ENCODE measurements around the gene SART1. TPM values are rescaled to one million over a fixed set of nuclear protein-coding genes. Genes with fewer than 3 reads are reported as not detected.
"Not testable (repeated sequence)": the region's sequence is repeated elsewhere in the genome, so short reads cannot be mapped to it uniquely, and the experiment has no call there.

SART1 gene
- total RNA-seq, 1 donor from 2014 or later, result 39.2 TPM

DNA sequence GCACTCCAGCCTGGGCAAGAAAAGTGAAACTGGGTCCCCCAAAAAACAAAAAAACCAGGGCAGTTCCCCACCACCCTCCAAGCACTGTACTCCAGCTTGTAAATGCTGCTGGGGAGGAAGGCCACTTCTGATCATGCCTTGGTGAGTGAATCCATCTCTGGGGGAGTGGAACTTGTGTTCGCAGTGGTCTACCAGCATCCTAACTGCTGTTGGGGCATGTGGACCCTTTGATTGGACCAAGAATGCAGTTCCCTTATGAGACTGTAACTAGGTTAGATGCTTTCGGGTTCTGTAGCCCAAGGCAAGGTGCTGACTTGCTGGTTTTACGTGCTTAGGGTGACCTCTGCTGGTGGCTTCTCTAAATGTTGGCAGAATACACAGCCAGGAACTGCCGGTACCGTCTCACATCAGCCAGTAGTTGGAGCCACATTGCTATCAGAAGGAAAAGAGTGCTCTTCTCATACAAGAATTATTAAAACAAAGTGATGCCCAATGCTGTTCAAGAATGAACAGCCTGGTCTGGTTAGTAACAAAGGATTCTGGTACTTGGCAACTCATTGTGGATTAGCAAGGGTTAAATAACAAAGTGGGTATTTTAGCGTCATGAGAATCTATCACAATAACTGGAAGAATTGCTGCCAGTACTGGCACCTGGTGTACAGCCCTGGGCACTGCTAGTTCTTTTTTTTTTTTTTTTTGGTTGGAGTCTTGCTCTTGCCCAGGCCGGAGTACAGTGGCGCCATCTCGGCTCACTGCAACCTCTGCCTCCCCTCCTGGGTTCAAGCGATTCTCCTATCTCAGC is 27.5 kb downstream of the SART1 start:
- DNase-seq (ENCODE audit: low read depth), result peak; percentile 96

DNA sequence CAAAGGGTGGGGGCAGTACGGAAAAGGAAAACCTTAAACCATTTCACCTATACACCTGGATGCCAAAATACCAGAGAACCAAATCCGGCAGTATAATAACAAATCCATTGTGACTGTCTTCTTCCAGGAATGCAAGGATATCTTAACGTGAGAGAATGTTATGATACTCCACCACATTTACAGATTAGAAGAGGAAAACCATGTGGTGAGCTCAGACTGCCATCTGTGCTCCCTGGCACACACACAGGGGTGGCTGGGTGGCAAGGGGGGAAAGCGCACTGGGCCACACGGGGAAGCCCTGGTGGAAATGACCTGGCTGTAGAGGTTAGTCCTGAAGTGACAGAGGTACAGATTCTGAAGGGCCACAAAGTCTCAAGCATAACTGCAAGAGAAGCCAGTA is 30.5 kb downstream of the SART1 start:
- DNase-seq (ENCODE audit: low read depth), result no peak

DNA sequence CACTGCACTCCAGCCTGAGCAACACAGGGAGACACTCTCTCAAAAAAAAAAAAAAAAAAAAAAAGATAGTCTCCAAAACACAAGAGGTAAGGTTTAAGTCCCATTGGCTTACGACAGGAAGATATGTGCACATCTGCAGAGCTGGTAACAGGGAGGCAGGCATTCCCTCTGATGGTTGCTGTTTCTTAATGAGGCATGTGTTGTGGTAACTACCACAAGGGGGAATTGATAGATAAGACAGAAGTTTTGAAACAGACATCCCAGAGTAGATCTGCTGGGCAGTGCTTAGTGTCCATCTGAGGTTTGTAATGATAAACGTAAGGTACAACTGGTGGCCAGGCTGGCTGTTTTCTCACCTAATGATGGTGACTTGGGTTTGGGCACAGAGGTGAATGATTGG is 35.8 kb downstream of the SART1 start:
- no peak for DNase-seq (ENCODE audit: low read depth)

DNA sequence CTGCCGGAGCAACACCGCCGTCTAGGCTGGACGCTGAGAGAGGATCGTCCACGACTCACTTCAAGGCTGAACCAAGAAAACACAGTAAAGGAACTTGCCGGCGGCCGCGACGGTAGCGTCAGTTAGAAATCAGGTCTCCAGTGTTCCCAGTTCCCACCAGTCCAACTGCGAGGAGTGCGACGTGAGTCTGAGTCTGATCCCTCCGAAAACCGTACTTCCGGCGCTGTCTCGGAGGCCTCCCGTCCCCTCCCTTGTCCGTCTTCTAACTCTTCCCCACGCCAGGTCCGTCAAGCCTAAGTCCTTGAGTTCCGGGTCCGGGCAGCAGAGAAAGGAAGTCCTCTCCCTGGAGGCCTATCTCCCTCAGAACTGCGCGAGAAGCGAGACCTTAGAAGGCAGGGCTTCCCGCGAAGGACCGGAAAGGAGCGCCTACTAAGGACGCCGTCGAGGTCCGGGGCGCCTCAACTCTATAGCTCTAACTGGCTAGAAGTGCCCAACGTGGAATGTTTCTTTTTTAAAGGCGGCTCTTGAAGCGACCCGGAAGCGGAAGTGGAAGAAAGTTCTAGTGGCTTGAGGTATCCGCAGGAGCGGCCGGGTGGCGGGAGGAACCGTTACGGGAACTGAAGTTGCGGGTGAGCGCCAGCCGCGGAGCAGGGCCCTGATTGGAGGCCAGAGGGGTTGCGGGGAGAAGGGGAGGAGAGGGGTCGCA is 40.6 kb downstream of the SART1 start, which contains the start of the genes BANF1 and EIF1AD:
Gene BANF1, plus strand, starts transcription at position 562 of the 706 bp plus-strand sequence. CDS start 748 bp downstream, outside the sequence.
Gene EIF1AD, minus strand, starts transcription at position 216 of the 706 bp plus-strand sequence. CDS start 1,768 bp downstream, outside the sequence.
- DNase-seq (ENCODE audit: low read depth), result peak; percentile 99

DNA sequence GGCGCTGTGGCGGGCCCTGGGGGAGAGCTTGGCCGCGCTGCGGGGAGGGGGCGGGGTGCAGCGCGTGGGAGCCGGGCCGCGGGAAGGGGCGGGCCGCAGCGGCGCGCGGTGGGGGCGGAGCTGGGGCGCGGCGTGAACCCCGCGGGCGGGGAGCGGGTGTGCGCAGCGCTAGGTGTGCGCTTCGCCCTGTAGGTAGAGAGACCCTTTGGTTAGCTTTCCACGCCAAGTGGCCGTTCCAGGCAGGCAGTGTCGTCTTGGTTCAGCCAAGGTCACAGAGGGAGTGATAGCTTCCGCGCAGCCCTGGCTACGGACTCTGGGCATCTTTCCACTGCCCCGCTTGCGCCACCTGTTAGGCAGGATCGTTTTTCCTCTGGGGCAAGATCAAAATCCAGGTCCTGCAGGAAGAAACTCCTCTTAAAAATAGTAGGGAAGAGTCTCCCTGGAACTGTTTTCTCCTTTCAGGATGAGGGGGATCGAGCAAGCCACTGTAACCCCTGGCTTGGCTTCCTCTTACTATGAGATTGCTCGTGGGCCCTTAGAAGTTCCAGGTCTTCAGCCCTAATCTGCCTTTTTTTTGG is 41.2 kb downstream of the SART1 start:
- peak; percentile 82 for DNase-seq (ENCODE audit: low read depth)

DNA sequence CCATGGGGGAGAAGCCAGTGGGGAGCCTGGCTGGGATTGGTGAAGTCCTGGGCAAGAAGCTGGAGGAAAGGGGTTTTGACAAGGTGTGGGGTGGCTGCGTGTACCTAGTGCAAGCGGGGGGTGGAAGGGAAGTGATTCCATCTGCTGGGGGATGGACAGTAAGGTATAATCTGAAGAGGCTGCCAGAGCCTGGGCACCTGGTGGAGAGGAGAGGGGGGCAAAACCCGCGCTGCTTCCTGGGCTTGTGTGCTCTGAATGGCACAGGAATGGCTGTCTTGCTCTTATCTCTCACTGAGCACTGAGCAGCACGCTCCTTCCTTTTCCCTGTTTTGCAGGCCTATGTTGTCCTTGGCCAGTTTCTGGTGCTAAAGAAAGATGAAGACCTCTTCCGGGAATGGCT is 41.8 kb downstream of the SART1 start:
- DNase-seq (ENCODE audit: low read depth), result no peak

DNA sequence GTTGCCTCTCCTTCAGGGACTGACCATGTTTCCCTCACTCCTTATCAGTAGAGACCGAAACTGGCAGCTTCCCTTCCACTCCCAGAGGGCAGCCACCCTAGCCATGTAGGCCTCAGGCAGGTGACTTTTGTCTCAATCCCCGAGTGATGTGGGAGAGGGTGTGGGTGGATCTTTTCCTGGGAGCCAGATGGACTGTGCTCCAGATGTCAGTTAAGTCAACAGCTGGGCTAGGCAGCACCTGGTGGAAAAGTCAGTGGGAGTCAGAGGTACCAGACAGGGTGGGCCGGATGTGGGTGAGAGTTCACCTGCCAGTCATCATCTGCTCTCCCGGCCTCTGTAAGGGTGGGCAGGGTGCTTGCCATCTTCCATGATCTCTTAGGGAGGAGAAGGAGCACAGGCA is 42.7 kb downstream of the SART1 start:
- no peak for DNase-seq (ENCODE audit: low read depth)

DNA sequence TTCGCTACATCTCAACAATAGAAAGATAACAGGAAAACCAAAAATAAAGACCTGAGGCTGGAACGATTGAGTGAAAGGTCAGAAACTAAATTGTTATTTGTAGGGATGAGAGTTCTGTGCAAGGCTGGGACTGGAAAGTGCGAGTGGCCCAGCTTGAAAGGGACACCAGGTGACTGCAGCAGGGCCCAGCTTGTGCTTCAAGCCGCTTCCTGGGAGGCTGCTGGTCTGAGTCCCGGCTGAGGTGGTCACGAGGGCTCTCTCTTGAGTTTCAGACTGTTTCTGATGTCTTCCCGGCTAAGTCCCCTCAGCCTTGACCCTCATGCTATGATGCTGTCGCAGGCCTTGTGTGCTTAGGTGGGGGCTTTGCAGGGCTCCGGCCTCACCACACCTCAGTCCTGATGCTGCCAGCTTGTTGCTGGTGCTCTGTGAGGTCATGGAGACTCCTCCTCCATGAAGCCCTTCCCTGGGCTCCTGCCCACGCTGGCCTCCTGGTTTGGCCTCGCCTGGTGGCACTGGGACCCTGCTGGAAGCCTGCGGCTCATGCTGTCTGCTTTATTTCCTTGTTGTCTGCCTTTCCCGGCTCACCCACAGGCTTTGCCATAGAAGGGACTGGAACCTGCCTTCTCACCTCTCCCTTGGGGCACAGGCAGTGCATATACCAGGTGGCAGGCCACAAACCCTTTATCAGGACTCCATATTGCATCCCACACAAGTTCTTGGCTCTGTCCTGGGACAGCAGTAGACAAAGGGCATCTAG is 44.8 kb downstream of the SART1 start:
- DNase-seq (ENCODE audit: low read depth), result no peak

DNA sequence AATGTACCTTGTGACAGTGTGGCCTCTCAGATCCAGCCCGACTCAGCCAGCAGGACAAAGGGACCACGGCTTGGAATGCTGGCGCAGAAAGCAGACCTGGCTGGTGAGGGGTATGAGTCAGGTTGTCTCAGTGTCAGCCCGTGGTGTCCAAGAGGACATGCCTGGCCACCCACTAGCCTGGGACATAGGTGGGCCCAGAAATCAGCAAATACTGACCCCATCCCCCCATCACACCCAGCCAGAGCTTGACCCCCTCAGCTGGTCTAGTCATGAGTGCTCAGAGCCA is 45.3 kb downstream of the SART1 start:
- peak; percentile 57 for DNase-seq (ENCODE audit: low read depth)

DNA sequence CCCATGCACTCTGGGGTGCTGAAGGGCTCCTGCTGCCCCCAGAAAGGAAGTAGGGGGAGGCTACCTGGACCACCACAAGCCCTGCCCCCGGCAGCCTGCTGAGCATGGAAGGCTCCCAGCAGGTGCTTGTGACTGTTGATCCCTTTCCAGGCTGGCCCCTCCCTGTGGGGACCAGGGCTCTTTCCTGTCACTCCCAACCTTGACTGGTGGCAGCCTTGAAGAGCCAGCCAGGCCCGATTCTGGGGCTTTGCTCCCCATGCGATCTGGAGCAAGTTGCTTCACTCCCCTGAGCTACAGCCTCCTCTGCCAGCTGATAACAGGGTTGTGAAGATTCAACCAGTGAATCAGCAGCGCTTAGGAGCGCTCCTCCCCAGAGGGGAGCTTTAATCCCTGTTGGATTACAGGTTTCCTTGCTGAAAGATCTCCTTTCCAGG is 45.7 kb downstream of the SART1 start:
- peak; percentile 56 for DNase-seq (ENCODE audit: low read depth)

DNA sequence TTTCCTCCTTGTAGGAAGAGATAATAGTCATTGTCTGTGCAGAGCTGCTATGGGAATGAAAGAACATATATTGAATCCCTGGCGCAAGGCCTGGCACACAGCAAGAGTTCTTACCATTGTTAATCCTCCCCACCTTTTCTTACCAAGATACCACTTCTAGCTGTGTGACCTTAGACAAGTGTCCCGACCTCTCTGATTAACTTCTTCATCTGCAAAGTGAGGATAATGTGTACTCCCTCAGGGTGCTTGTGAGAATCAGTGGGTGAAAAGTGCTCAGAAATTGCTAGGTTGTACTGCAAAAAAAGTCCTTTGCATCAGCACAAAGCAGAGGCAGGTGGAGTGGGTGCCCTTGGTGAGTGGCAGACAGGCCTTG is 46.5 kb downstream of the SART1 start:
- DNase-seq (ENCODE audit: low read depth), result no peak

DNA sequence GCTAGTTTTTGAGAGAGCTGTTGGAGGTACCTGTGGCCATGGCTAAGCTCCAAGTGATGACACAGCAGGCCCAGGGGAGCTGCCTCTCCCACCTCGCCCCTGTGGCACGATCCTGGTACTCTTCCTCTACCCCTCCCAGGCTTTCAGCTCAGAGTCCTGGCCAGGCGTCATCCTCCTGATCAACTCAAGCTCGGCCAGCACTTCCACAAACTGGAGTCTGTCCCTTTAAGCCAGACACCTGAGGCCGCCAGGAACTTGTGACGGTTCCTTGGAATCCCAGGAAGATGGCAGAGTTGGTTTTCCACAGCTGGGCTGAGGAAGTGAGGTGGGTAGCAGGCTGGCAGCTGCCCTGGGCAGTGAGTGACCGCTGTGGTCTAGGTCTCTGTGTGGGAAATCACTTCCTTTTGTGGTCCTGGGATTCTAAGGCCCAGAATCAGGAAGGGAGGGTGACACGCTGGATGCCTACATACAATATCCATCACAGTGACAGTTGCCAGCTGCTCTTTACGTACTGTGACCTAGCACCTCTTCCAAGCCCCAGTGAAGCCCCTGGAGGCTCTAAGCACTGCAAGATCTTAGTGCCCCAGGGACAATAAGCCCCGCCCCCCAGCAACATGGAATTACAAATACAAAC is 47.1 kb downstream of the SART1 start:
- DNase-seq (ENCODE audit: low read depth), result peak; percentile 90

DNA sequence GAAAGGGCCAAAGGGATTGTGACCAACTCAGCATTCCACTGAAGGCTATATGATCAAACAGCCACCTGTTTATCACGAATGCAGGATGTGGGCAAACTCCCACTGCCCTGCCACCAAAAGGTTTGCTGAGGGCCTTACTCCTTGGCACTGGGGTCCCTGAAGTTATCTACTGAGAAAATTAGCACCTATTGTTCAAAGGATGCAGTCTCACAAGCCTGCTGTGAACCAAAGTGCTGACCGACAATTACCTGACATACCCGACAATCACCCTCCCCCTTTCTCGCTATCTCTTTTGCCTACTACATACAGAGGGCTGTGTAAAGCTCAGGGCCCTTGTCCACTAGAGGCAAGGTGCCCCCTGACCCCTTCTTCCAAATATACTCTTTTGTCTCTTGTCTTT is 48.5 kb downstream of the SART1 start:
- not testable (repeated sequence) for DNase-seq (ENCODE audit: low read depth)

DNA sequence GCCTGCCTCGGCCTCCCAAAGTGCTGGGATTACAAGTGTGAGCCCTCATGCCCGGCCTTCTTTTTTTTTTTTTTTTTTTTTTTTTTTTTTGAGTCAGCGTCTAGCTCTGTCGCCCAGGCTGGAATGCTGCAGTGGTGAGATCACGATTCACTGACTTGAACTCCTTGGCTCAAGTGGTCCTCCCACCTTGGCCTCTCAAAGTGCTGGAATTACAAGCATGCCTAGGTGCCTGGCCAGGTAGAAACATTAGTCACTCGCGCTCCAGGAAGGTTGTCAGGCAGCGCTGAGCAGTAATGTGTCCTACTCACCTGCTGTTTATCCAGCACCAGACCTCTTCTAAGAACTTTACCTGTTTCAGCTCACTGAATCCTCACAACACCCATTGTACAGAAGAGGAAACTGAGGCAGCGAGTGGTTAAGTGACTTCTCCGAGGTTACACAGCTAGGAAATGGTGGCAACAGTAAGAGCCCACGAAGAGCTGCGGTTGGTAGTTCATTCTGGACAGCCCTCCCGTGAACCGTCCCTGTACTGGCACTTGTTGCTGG is 49.8 kb downstream of the SART1 start:
- DNase-seq (ENCODE audit: low read depth), result peak; percentile 37

DNA sequence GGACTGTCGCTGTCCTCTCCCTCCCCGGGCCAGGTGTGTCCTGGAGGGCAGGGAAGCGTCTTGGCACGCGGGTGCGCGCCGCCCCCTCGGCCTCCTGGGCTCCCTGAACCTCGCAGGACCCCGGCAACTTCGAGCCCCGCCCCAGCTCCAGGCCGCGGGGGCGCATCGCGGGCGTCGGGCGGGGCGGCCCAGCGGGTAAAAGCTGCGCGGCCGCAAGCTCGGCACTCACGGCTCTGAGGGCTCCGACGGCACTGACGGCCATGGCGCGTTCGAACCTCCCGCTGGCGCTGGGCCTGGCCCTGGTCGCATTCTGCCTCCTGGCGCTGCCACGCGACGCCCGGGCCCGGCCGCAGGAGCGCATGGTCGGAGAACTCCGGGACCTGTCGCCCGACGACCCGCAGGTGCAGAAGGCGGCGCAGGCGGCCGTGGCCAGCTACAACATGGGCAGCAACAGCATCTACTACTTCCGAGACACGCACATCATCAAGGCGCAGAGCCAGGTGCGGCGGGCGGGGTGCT is 50.3 kb downstream of the SART1 start, which contains the start of gene CST6:
Gene CST6, plus strand, starts transcription at position 224 of the 519 bp plus-strand sequence. Its CDS starts 37 bp downstream, at position 261.
- no peak for DNase-seq (ENCODE audit: low read depth)

DNA sequence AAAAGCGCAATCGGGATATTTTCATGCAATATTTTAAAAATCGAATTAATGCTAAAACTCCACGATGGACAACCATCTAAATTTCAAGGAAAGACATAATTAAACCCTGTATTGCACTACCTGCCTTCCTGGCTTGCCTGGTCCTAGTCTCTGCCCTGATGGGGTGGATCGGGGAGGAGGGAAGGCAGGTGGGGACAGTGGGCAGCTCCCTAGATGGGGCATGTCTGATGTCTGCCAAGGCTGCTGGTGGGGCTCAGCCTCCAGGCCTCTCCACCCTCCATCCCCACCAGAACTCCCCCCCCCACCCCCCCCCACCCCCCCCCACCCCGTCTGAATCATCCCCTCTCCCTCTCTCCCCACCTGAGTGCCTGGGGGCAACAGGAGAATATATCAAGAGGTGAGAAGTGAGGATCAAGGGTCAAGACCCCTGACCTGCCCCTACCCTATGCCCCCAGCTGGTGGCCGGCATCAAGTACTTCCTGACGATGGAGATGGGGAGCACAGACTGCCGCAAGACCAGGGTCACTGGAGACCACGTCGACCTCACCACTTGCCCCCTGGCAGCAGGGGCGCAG is 50.9 kb downstream of the SART1 start:
- DNase-seq (ENCODE audit: low read depth), result no peak

DNA sequence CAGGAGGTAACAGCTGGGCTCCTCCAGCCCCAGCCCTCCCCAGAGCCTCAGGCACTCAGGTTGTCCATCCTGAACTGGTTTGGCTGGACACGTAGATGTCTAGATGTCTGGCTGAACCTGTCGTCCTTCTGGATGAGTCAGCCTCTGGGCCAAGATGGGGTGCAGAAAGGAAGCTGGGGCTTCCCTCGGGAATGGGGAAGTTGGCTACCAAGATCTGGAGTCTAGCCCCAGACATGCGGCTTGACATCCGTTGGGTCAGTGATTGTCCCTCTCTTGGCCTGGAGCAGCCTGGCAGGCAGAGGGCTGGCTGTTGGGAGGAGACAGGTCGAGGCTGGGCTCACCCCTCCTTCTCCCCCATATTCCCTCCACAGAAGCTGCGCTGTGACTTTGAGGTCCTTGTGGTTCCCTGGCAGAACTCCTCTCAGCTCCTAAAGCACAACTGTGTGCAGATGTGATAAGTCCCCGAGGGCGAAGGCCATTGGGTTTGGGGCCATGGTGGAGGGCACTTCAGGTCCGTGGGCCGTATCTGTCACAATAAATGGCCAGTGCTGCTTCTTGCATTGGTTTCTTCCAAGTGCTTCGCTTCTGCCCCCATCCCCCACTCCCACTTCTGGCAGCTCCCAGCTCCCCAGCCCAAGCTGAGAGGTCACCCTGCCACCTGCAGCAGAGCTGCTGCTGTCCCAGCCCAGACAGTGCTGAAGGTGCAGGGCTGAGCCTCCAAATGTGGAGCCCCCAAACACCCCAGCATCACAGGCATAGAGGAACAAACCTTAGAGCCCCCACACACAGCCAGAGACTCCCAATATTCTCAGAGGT is 51.6 kb downstream of the SART1 start:
- DNase-seq (ENCODE audit: low read depth), result no peak

DNA sequence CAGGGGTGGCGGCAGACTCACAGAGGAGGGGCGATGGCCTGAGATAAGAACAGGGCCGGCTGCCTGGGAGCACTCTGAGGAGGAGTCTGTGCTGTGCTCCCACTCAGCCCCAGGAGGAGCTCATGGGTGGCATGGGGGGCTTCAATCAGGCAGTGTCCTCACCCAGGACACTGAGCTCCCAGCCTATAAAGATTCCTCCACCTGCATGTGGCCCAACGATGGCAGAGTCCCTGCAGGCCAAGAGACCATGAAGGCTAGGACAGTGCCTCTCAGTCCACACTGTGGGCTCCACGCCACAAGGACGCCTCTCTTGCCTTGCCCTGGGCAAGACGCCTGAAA is 52.2 kb downstream of the SART1 start:
- DNase-seq (ENCODE audit: low read depth), result no peak

DNA sequence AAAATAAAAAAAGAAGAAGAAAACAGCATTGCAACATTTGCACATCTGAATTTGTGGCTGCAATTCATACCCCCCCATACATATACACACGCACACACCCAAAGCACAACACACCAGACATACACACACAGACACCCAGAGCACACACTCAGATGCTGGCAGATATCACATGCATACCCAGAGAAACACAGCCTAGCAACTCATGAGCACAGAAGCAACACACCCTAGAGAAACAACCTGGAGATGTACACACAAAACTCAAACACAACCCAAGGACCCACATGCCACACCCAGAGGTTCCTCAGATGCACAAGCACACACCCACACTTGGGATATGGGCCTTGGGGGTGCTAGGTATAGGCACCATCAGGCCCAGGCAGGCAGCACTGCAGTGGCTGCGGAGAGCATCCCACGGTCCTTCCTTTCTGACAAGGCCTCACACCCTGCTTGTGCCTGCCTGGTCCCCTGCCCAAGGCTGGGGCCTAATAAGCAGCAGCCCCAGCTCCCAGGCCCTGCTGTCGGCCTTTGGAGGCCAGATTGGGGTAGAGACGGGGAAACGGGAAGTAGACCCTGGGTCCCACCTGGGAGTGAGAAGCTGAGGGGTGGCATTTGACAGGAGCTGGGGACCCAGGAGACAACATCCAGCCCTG is 53.4 kb downstream of the SART1 start:
- DNase-seq (ENCODE audit: low read depth), result no peak

Data from myocyte (in vitro differentiated cells).